GM23338 (cell line): Measurements from ENCODE around the gene CDK5RAP2. TPM values are rescaled to one million over a fixed set of nuclear protein-coding genes. Genes with fewer than 3 reads are reported as not detected.

Source experiments
- ATAC-seq: fragments of 200-7000 bp; cut with Tn5 transposase; 3 replicates; pipeline ENCODE4 v1.9.1; 2020
- DNase-seq: peaks from one replicate; pipeline ENCODE4 v3.0.0-alpha.2; 2015; ENCODE audit warnings: low spot score
- H2AFZ ChIP-seq: fragments of 200-600 bp; sonication (generic); 2 replicates; pipeline ENCODE4 v1.8.0; 2016; ENCODE audit warnings: antibody characterized with exemption, mild to moderate bottlenecking, moderate library complexity
- H3F3A ChIP-seq: fragments of 200-600 bp; sonication (generic); replicated peaks from 2 replicates; pipeline ENCODE4 v1.8.0; 2017; ENCODE audit warnings: antibody characterized with exemption, mixed run types, low read depth
- H3K27ac ChIP-seq: fragments of 200-600 bp; sonication (generic); 2 replicates; pipeline ENCODE4 v1.6.1; 2016; ENCODE audit warnings: low read depth
- H3K27me3 ChIP-seq: fragments of 200-600 bp; sonication (generic); 2 replicates; pipeline ENCODE4 v1.8.0; 2016; ENCODE audit warnings: mild to moderate bottlenecking, mixed run types, moderate library complexity; ENCODE audit not compliant: insufficient read depth
- H3K36me3 ChIP-seq: fragments of 200-600 bp; sonication (generic); 2 replicates; pipeline ENCODE4 v1.8.0; 2016; ENCODE audit warnings: mild to moderate bottlenecking; ENCODE audit not compliant: insufficient read depth
- H3K4me1 ChIP-seq: fragments of 200-600 bp; sonication (generic); 2 replicates; pipeline ENCODE4 v1.8.0; 2016; ENCODE audit warnings: mild to moderate bottlenecking, moderate library complexity; ENCODE audit not compliant: insufficient read depth
- H3K4me2 ChIP-seq: fragments of 200-600 bp; sonication (generic); 2 replicates; pipeline ENCODE4 v1.7.1; 2017; ENCODE audit warnings: mixed run types
- H3K4me3 ChIP-seq: fragments of 200-600 bp; sonication (generic); 2 replicates; pipeline ENCODE4 v1.6.1; 2016; ENCODE audit warnings: mixed run types
- H3K79me2 ChIP-seq: fragments of 200-600 bp; sonication (generic); replicated peaks from 2 replicates; pipeline ENCODE4 v1.8.0; 2017; ENCODE audit warnings: mild to moderate bottlenecking; ENCODE audit not compliant: insufficient read depth
- H3K9me2 ChIP-seq: fragments of 200-600 bp; sonication (generic); 2 replicates; pipeline ENCODE4 v1.8.0; 2017; ENCODE audit not compliant: insufficient read depth
- H4K20me1 ChIP-seq: fragments of 200-600 bp; sonication (generic); replicated peaks from 2 replicates; pipeline ENCODE4 v1.8.0; 2017; ENCODE audit warnings: mild to moderate bottlenecking; ENCODE audit not compliant: insufficient read depth
- H3K27ac Mint-ChIP-seq: 2 replicates; pipeline ENCODE4 v1.8.0; 2020; ENCODE audit warnings: inconsistent platforms, mild to moderate bottlenecking, moderate library complexity, mixed read lengths
- H3K27me3 Mint-ChIP-seq: 3 replicates; pipeline ENCODE4 v1.8.0; 2022; ENCODE audit warnings: low read depth, mild to moderate bottlenecking, moderate library complexity, mixed read lengths, inconsistent platforms; ENCODE audit not compliant: insufficient read depth, poor library complexity
- H3K36me3 Mint-ChIP-seq: 3 replicates; pipeline ENCODE4 v1.8.0; 2021; ENCODE audit warnings: low read depth, mild to moderate bottlenecking, inconsistent platforms, moderate library complexity, mixed read lengths
- H3K4me1 Mint-ChIP-seq: 3 replicates; pipeline ENCODE4 v1.8.0; 2020; ENCODE audit warnings: mild to moderate bottlenecking, inconsistent platforms, mixed read lengths
- H3K4me3 Mint-ChIP-seq: 3 replicates; pipeline ENCODE4 v1.8.0; 2021; ENCODE audit warnings: moderate library complexity, mild to moderate bottlenecking, inconsistent platforms, mixed read lengths
- H3K9me3 Mint-ChIP-seq: 3 replicates; pipeline ENCODE4 v1.8.0; 2020; ENCODE audit warnings: moderate library complexity, mild to moderate bottlenecking, inconsistent platforms, mixed read lengths
- CREB1 ChIP-seq: fragments of 250-450 bp; sonication (Bioruptor Pico); IDR thresholded peaks from 2 replicates; pipeline ENCODE4 v1.5.0; 2020; ENCODE audit warnings: low read depth, mild to moderate bottlenecking, moderate library complexity
- CTCF ChIP-seq, 2 experiments: fragments of 200-600 bp in 1 of 2; sonication (generic) in 1 of 2; conservative IDR thresholded peaks; 2 replicates each; pipeline versions ENCODE4 v1.5.1 to v1.6.1; 2016 to 2017; ENCODE audit warnings: antibody characterized with exemption in 2 of 2, low read depth in 2 of 2, mild to moderate bottlenecking in 2 of 2, moderate library complexity in 1 of 2
- ETS1 ChIP-seq: IDR thresholded peaks from 2 replicates; pipeline ENCODE4 v1.6.1; 2016; ENCODE audit warnings: antibody characterized with exemption
- EZH2 ChIP-seq: fragments of 200-600 bp; sonication (generic); IDR thresholded peaks from one replicate; pipeline ENCODE4 v1.8.0; 2017; ENCODE audit warnings: antibody characterized with exemption, mild to moderate bottlenecking, low read depth; ENCODE audit not compliant: unreplicated experiment
- EZH2phosphoT487 ChIP-seq: fragments of 200-600 bp; sonication (generic); IDR thresholded peaks from one replicate; pipeline ENCODE4 v1.8.1; 2018; ENCODE audit warnings: antibody characterized with exemption; ENCODE audit not compliant: unreplicated experiment
- JUNB ChIP-seq: IDR thresholded peaks from one replicate; pipeline ENCODE4 v1.6.1; 2016; ENCODE audit warnings: antibody characterized with exemption; ENCODE audit not compliant: unreplicated experiment
- NANOG ChIP-seq: IDR thresholded peaks from 2 replicates; pipeline ENCODE4 v1.6.1; 2016; ENCODE audit warnings: antibody characterized with exemption, borderline replicate concordance
- POLR2AphosphoS5 ChIP-seq: IDR thresholded peaks from 2 replicates; pipeline ENCODE4 v1.6.1; 2016; ENCODE audit warnings: antibody characterized with exemption, low read depth
- REST ChIP-seq: IDR thresholded peaks from one replicate; pipeline ENCODE4 v1.6.1; 2018; ENCODE audit warnings: antibody characterized with exemption; ENCODE audit not compliant: unreplicated experiment
- ZNF114 ChIP-seq: fragments of 250-450 bp; sonication (Bioruptor Pico); IDR thresholded peaks from 2 replicates; pipeline ENCODE4 v1.5.0; 2020; ENCODE audit warnings: mild to moderate bottlenecking, moderate library complexity
- ZNF331 ChIP-seq: fragments of 250-450 bp; sonication (Bioruptor Pico); IDR thresholded peaks from 2 replicates; pipeline ENCODE4 v1.5.0; 2020; ENCODE audit warnings: low read depth, mild to moderate bottlenecking, moderate library complexity
- ZNF462 ChIP-seq: fragments of 250-450 bp; sonication (Bioruptor Pico); IDR thresholded peaks from 2 replicates; pipeline ENCODE4 v1.5.0; 2020; ENCODE audit warnings: mild to moderate bottlenecking, moderate library complexity
- polyA plus RNA-seq: library from polyadenylated mRNA; unstranded; fragments of >200 nt; fragmentation: Nextera tagmentation; extraction: Ambion mirVana; gene quantifications from 2 replicates; pipeline ENCODE4 v1.2.1, GENCODE V29; 2016
- total RNA-seq: library from RNA; depleted of rRNA; stranded (reverse); fragments of >200 nt; shearing (Covaris generic); gene quantifications from 2 replicates; pipeline ENCODE4 v1.2.3, GENCODE V29; 2014

CDK5RAP2 gene
- total and polyA plus RNA-seq, 2 experiments from 2014 or later, result 50.7 to 65.7 TPM

GRCh38 chr9:120561709-120562108 lies 18.3 kb downstream of the CDK5RAP2 start:
- Mint-ChIP-seq H3K36me3 (peaks cover 30% of the 10 kb centered on the region), H3K27me3 (peaks cover 5% of the 10 kb centered on the region), H3K9me3 (no peaks in the 10 kb centered on the region), H3K27ac (no peak overlapping the region; the same call in 1 of the 2 replicates), H3K4me3 (no peak overlapping the region), H3K4me1 (no peaks in the 10 kb centered on the region)
- Histone ChIP-seq H3F3A (no peaks in the 10 kb centered on the region), H3K27me3 (no peaks in the 10 kb centered on the region), H3K9me2 (no peaks in the 10 kb centered on the region), H3K4me1 (no peaks in the 10 kb centered on the region), H3K4me3 (no peak overlapping the region), H2AFZ (no peak overlapping the region), H3K79me2 (peaks cover 75% of the 10 kb centered on the region), H4K20me1 (peaks cover 33% of the 10 kb centered on the region), H3K27ac (no peak overlapping the region), H3K36me3 (peaks cover under 1% of the 10 kb centered on the region; the same call in 1 of the 2 replicates), H3K4me2 (no peak overlapping the region)
- ATAC-seq, result no peak
- TF ChIP-seq ZNF331 (CRISPR knock-in tag), result no peak
- TF ChIP-seq ZNF114 (CRISPR knock-in tag), result no peak
- no peak for TF ChIP-seq JUNB
- TF ChIP-seq CREB1 (CRISPR knock-in tag), result no peak
- no peak for TF ChIP-seq EZH2
- TF ChIP-seq CTCF (conservative IDR thresholded peaks at IDR 0.05; ENCODE audit: low read depth in 2 of 2), result no peak
- TF ChIP-seq ZNF462 (CRISPR knock-in tag), result no peak
- no peak for TF ChIP-seq POLR2AphosphoS5
- TF ChIP-seq REST, result no peak
- TF ChIP-seq ETS1, result no peak
- TF ChIP-seq NANOG, result no peak
- no peak for TF ChIP-seq EZH2phosphoT487
- DNase-seq, result no peak
